ENCODE data around the gene TNFRSF12A. TPM values are rescaled to one million over a fixed set of nuclear protein-coding genes. Genes with fewer than 3 reads are reported as not detected.

TNFRSF12A gene
- total and polyA plus RNA-seq, 2 of the 13 experiments (the other 11 are each of a cell fraction or from before 2014, with no cell fraction given), result 61.9 to 66.0 TPM

- TF ChIP-seq, protein P1, sequence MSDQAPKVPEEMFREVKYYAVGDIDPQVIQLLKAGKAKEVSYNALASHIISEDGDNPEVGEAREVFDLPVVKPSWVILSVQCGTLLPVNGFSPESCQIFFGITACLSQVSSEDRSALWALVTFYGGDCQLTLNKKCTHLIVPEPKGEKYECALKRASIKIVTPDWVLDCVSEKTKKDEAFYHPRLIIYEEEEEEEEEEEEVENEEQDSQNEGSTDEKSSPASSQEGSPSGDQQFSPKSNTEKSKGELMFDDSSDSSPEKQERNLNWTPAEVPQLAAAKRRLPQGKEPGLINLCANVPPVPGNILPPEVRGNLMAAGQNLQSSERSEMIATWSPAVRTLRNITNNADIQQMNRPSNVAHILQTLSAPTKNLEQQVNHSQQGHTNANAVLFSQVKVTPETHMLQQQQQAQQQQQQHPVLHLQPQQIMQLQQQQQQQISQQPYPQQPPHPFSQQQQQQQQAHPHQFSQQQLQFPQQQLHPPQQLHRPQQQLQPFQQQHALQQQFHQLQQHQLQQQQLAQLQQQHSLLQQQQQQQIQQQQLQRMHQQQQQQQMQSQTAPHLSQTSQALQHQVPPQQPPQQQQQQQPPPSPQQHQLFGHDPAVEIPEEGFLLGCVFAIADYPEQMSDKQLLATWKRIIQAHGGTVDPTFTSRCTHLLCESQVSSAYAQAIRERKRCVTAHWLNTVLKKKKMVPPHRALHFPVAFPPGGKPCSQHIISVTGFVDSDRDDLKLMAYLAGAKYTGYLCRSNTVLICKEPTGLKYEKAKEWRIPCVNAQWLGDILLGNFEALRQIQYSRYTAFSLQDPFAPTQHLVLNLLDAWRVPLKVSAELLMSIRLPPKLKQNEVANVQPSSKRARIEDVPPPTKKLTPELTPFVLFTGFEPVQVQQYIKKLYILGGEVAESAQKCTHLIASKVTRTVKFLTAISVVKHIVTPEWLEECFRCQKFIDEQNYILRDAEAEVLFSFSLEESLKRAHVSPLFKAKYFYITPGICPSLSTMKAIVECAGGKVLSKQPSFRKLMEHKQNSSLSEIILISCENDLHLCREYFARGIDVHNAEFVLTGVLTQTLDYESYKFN (CRISPR knock-in tag; conservative IDR thresholded peaks at IDR 0.05), result peak; percentile 64
- peak; percentile 73 for TF ChIP-seq ZNF547 (CRISPR knock-in tag; IDR thresholded peaks at IDR 0.05)
- TF ChIP-seq KDM2A (CRISPR knock-in tag; IDR thresholded peaks at IDR 0.05; ENCODE audit: borderline replicate concordance, low read depth), result peak; percentile 78
- TF ChIP-seq ZNF75D (CRISPR knock-in tag; IDR thresholded peaks at IDR 0.05; ENCODE audit: borderline replicate concordance), result no peak
- TF ChIP-seq ZNF432 (CRISPR knock-in tag; IDR thresholded peaks at IDR 0.05; ENCODE audit: borderline replicate concordance), result no peak
- TF ChIP-seq ZNF24 (IDR thresholded peaks at IDR 0.05), result no peak
- TF ChIP-seq ZNF746 (CRISPR knock-in tag; IDR thresholded peaks at IDR 0.05), result no peak; the same call in 1 of the 2 replicates
- no peak for TF ChIP-seq ATF4 (CRISPR knock-in tag; IDR thresholded peaks at IDR 0.05)
- no peak; the same call in 1 of the 2 replicates for TF ChIP-seq ZNF747 (CRISPR knock-in tag; IDR thresholded peaks at IDR 0.05; ENCODE audit: borderline replicate concordance)
- 0 out of 2 replicates have a peak, but pooled peaks have one; percentile 27 for TF ChIP-seq ZNF260 (CRISPR knock-in tag; IDR thresholded peaks at IDR 0.05; ENCODE audit: borderline replicate concordance, low read depth)
- no peak for TF ChIP-seq ZBTB7B (CRISPR knock-in tag; IDR thresholded peaks at IDR 0.05)
- peak; percentile 60; the same call in 1 of the 2 replicates for TF ChIP-seq FOXC1 (CRISPR knock-in tag; IDR thresholded peaks at IDR 0.05; ENCODE audit: borderline replicate concordance)
- TF ChIP-seq ATF7-NPFF (CRISPR knock-in tag; IDR thresholded peaks at IDR 0.05; ENCODE audit: low read depth), result 0 out of 2 replicates have a peak, but pooled peaks have one; percentile 46
- TF ChIP-seq KLF6 (CRISPR knock-in tag; IDR thresholded peaks at IDR 0.05), result no peak; the same call in 1 of the 2 replicates
- no peak for TF ChIP-seq BORCS8-MEF2B (CRISPR knock-in tag; IDR thresholded peaks at IDR 0.05)
- TF ChIP-seq CREB1 (IDR thresholded peaks at IDR 0.05), result no peak
- TF ChIP-seq CREB1 (CRISPR knock-in tag; IDR thresholded peaks at IDR 0.05), result no peak
- no peak for TF ChIP-seq ZNF292 (CRISPR knock-in tag; IDR thresholded peaks at IDR 0.05; ENCODE audit: borderline replicate concordance, low read depth)
- TF ChIP-seq, protein P2, sequence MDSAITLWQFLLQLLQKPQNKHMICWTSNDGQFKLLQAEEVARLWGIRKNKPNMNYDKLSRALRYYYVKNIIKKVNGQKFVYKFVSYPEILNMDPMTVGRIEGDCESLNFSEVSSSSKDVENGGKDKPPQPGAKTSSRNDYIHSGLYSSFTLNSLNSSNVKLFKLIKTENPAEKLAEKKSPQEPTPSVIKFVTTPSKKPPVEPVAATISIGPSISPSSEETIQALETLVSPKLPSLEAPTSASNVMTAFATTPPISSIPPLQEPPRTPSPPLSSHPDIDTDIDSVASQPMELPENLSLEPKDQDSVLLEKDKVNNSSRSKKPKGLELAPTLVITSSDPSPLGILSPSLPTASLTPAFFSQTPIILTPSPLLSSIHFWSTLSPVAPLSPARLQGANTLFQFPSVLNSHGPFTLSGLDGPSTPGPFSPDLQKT (CRISPR knock-in tag; IDR thresholded peaks at IDR 0.05; ENCODE audit: borderline replicate concordance), result no peak
- peak; percentile 89 for TF ChIP-seq ZBTB7A (CRISPR knock-in tag; IDR thresholded peaks at IDR 0.05)
- TF ChIP-seq GABPA (IDR thresholded peaks at IDR 0.05; ENCODE audit: low read depth, low read length), result no peak; the same call in 1 of the 2 replicates
- no peak for TF ChIP-seq GABPA (CRISPR knock-in tag; IDR thresholded peaks at IDR 0.05; ENCODE audit: low read depth)
- TF ChIP-seq, protein P3, sequence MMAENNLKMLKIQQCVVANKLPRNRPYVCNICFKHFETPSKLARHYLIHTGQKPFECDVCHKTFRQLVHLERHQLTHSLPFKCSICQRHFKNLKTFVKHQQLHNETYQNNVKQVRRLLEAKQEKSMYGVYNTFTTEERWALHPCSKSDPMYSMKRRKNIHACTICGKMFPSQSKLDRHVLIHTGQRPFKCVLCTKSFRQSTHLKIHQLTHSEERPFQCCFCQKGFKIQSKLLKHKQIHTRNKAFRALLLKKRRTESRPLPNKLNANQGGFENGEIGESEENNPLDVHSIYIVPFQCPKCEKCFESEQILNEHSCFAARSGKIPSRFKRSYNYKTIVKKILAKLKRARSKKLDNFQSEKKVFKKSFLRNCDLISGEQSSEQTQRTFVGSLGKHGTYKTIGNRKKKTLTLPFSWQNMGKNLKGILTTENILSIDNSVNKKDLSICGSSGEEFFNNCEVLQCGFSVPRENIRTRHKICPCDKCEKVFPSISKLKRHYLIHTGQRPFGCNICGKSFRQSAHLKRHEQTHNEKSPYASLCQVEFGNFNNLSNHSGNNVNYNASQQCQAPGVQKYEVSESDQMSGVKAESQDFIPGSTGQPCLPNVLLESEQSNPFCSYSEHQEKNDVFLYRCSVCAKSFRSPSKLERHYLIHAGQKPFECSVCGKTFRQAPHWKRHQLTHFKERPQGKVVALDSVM (CRISPR knock-in tag; IDR thresholded peaks at IDR 0.05), result peak; percentile 78
Observed at GRCh38 chr16:3059041-3059722, 39.0 kb downstream of the TNFRSF12A start (continued).

Data from HepG2 (cell line).